ENCODE results near the gene C1orf53. TPM values are rescaled to one million over a fixed set of nuclear protein-coding genes. Genes with fewer than 3 reads are reported as not detected.

C1orf53 gene
- polyA plus RNA-seq, 3 donors = 1.5 to 8.3 (median 5.6) TPM

- H3K36me3 Mint-ChIP-seq = no peaks in the 10 kb centered on the region
- Histone ChIP-seq H3K4me3 (replicated peaks in 1 of 3; ENCODE audit: low read depth in 2 of 3, low read length in 3 of 3) (no peak overlapping the region), H3K4me2 (replicated peaks; ENCODE audit: extremely low read depth, low read length, poor library complexity, severe bottlenecking) (no peak overlapping the region), H3K36me3 (replicated peaks in 1 of 2; ENCODE audit: control insufficient read depth in 1 of 2, insufficient read depth in 2 of 2, low read length in 2 of 2) (no peaks in the 10 kb centered on the region), H3K9me3 (replicated peaks in 1 of 2; ENCODE audit: control insufficient read depth in 1 of 2, insufficient read depth in 1 of 2, low read length in 2 of 2) (no peaks in the 10 kb centered on the region), H3K9ac (ENCODE audit: insufficient read depth, low read length, poor library complexity, severe bottlenecking) (no peak overlapping the region), H3K27me3 (ENCODE audit: control insufficient read depth in 2 of 2, insufficient read depth in 2 of 2, low read length in 2 of 2) (no peaks in the 10 kb centered on the region), H2AFZ (ENCODE audit: insufficient read depth, low read depth, low read length, poor library complexity, severe bottlenecking) (no peak overlapping the region), H3K4me1 (ENCODE audit: control insufficient read depth in 1 of 2, insufficient read depth in 2 of 2, low read length in 2 of 2) (no peaks in the 10 kb centered on the region), H3K79me2 (ENCODE audit: insufficient read depth, low read length) (no peaks in the 10 kb centered on the region), H3K27ac (ENCODE audit: low read depth in 1 of 2, low read length in 2 of 2) (no peak overlapping the region), H4K20me1 (ENCODE audit: insufficient read depth, low read length) (no peaks in the 10 kb centered on the region)
- peaks cover 0 to 2% (median 0%) of the 10 kb centered on the region in 7 donors for H3K9me3 Mint-ChIP-seq
- no peak for DNase-seq
- no peaks in the 10 kb centered on the region for H3K4me1 Mint-ChIP-seq
- H3K27me3 Mint-ChIP-seq (ENCODE audit: low read depth in 3 of 3) = peaks cover 2 to 5% (median 2%) of the 10 kb centered on the region in 3 donors
- intact Hi-C loops (cut with micrococcal nuclease) = no loop called here
- WGBS (ENCODE audit: insufficient coverage) = no CpG with 5 or more reads among the region's 2 CpGs
- H3K4me3 Mint-ChIP-seq = no peak overlapping the region
- TF ChIP-seq CTCF (IDR thresholded peaks at IDR 0.05) = no peak
- no peak overlapping the region for H3K27ac Mint-ChIP-seq
Measured at GRCh38 chr1:197942042-197942441, 39.6 kb downstream of the C1orf53 start.

- no peak overlapping the region for H2AFZ ChIP-seq (ENCODE audit: insufficient read depth, low read depth, low read length, poor library complexity, severe bottlenecking)
- no peak overlapping the region for H3K27ac Mint-ChIP-seq
- peaks cover 0 to 2% (median 2%) of the 10 kb centered on the region in 3 donors for H3K27me3 Mint-ChIP-seq (ENCODE audit: low read depth in 3 of 3)
- peaks cover 0 to 3% (median under 1%) of the 10 kb centered on the region in 7 donors for H3K9me3 Mint-ChIP-seq
- 100% methylated on average over 1 of the region's 4 CpGs for WGBS (ENCODE audit: insufficient coverage)
- no peaks in the 10 kb centered on the region for H4K20me1 ChIP-seq (ENCODE audit: insufficient read depth, low read length)
- no peaks in the 10 kb centered on the region for H3K9me3 ChIP-seq (replicated peaks in 1 of 2; ENCODE audit: control insufficient read depth in 1 of 2, insufficient read depth in 1 of 2, low read length in 2 of 2)
- H3K4me3 Mint-ChIP-seq = no peak overlapping the region
- H3K9ac ChIP-seq (ENCODE audit: insufficient read depth, low read length, poor library complexity, severe bottlenecking) = no peak overlapping the region
- no peak overlapping the region for H3K4me3 ChIP-seq (replicated peaks in 1 of 3; ENCODE audit: low read depth in 2 of 3, low read length in 3 of 3)
- no peaks in the 10 kb centered on the region for H3K36me3 Mint-ChIP-seq
- no peaks in the 10 kb centered on the region for H3K4me1 ChIP-seq (ENCODE audit: control insufficient read depth in 1 of 2, insufficient read depth in 2 of 2, low read length in 2 of 2)
- no peaks in the 10 kb centered on the region for H3K36me3 ChIP-seq (replicated peaks in 1 of 2; ENCODE audit: control insufficient read depth in 1 of 2, insufficient read depth in 2 of 2, low read length in 2 of 2)
- no peaks in the 10 kb centered on the region for H3K79me2 ChIP-seq (ENCODE audit: insufficient read depth, low read length)
- H3K27ac ChIP-seq (ENCODE audit: low read depth in 1 of 2, low read length in 2 of 2) = no peak overlapping the region
- H3K27me3 ChIP-seq (ENCODE audit: control insufficient read depth in 2 of 2, insufficient read depth in 2 of 2, low read length in 2 of 2) = no peaks in the 10 kb centered on the region
- intact Hi-C loops (cut with micrococcal nuclease) = no loop called here
- TF ChIP-seq CTCF (IDR thresholded peaks at IDR 0.05) = no peak
- H3K4me1 Mint-ChIP-seq = no peaks in the 10 kb centered on the region
- H3K4me2 ChIP-seq (replicated peaks; ENCODE audit: extremely low read depth, low read length, poor library complexity, severe bottlenecking) = no peak overlapping the region
- no peak for DNase-seq
Measured at GRCh38 chr1:197944485-197944884, 42.1 kb downstream of the C1orf53 start.

All from CD14-positive monocyte (primary cell).